ENCODE data around the gene TMX2.
"Not testable (repeated sequence)": the region's sequence is repeated elsewhere in the genome, so short reads cannot be mapped to it uniquely, and the experiment has no call there.

TMX2 gene

DNA sequence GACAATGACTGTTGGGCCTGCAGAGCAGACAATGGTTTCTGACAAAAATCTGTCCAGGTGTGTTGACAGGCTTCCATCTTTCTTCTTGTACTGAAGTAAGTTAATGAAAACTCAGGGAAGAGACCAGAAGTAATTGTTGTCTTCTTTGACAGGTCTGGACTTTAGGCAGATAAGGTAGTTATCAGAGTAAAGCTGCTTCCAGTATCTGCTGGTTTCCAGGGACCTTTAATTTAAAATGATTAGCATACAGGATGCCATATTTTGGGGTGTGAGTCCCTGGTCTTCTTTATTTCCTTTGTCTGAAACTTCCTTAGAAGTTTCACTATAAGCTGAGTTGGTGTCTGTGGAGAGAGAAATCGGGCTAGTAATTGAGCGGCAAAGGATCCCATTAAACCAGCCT is 1.4 kb downstream of the TMX2 start:
- H3K27me3 ChIP-seq (ENCODE audit: control insufficient read depth in 1 of 2, insufficient read depth in 2 of 2, low read length in 2 of 2) = no peaks in the 10 kb centered on the region
- H3K4me3 ChIP-seq (ENCODE audit: low read length in 2 of 2) = peak overlapping the region; percentile 90 to 100
- H3K4me1 ChIP-seq (ENCODE audit: control insufficient read depth, insufficient read depth, low read length) = peaks cover 32% of the 10 kb centered on the region
- H3K9ac ChIP-seq (ENCODE audit: low read length in 2 of 2) = no peak overlapping the region
- no peaks in the 10 kb centered on the region for H3K9me3 ChIP-seq (ENCODE audit: control insufficient read depth in 2 of 2, low read length in 2 of 2)
- no peak overlapping the region for H3K27ac ChIP-seq (ENCODE audit: low read length)
- H3K36me3 ChIP-seq (ENCODE audit: control insufficient read depth in 2 of 2, insufficient read depth in 2 of 2, low read length in 2 of 2) = no peaks in the 10 kb centered on the region

DNA sequence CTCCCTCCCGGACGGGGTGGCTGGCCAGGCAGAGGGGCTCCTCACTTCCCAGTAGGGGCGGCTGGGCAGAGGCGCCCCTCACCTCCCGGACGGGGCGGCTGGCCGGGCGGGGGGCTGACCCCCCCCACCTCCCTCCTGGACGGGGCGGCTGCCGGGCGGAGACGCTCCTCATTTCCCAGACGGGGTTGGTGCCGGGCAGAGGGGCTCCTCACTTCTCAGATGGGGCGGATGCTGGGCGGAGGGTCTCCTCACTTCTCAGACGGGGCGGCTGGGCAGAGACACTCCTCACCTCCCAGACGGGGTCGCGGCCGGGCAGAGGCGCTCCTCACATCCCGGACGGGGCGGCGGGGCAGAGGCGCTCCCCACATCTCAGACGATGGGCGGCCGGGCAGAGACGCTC is 4.3 kb downstream of the TMX2 start:
- H3K9ac ChIP-seq (ENCODE audit: low read length in 2 of 2); H3K36me3 ChIP-seq (ENCODE audit: control insufficient read depth in 2 of 2, insufficient read depth in 2 of 2, low read length in 2 of 2); H3K27me3 ChIP-seq (ENCODE audit: control insufficient read depth in 1 of 2, insufficient read depth in 2 of 2, low read length in 2 of 2); H3K9me3 ChIP-seq (ENCODE audit: control insufficient read depth in 2 of 2, low read length in 2 of 2); H3K4me3 ChIP-seq (ENCODE audit: low read length in 2 of 2); H3K27ac ChIP-seq (ENCODE audit: low read length): not testable (repeated sequence)
- peaks cover 18% of the 10 kb centered on the region for H3K4me1 ChIP-seq (ENCODE audit: control insufficient read depth, insufficient read depth, low read length)

DNA sequence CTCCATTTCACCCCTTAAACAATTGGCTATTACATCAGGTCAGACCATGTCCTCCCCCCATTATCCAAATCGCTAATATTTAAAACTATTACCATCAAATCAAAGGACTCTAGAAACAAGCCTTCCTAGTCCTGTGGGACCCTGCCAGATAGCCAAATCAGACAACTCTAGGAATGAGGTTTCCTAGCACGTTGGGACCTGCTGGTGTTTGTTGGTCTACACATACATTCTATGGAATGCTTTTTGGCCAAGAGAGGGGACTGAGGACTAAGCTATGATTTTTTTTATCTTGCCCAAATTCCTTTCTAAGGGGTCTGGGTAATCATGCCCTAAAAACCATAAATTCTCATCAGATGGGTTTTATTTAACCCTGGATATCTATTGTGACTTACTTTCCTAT is 14.8 kb downstream of the TMX2 start:
- Histone ChIP-seq H3K9ac (ENCODE audit: low read length in 2 of 2) (no peak overlapping the region), H3K36me3 (ENCODE audit: control insufficient read depth in 2 of 2, insufficient read depth in 2 of 2, low read length in 2 of 2) (no peaks in the 10 kb centered on the region), H3K4me1 (ENCODE audit: control insufficient read depth, insufficient read depth, low read length) (no peaks in the 10 kb centered on the region), H3K27ac (ENCODE audit: low read length) (no peak overlapping the region), H3K9me3 (ENCODE audit: control insufficient read depth in 2 of 2, low read length in 2 of 2) (no peaks in the 10 kb centered on the region), H3K27me3 (ENCODE audit: control insufficient read depth in 1 of 2, insufficient read depth in 2 of 2, low read length in 2 of 2) (no peaks in the 10 kb centered on the region), H3K4me3 (ENCODE audit: low read length in 2 of 2) (no peak overlapping the region)

- no peaks in the 10 kb centered on the region for H3K27me3 ChIP-seq (ENCODE audit: control insufficient read depth in 1 of 2, insufficient read depth in 2 of 2, low read length in 2 of 2)
- H3K36me3 ChIP-seq (ENCODE audit: control insufficient read depth in 2 of 2, insufficient read depth in 2 of 2, low read length in 2 of 2) = no peaks in the 10 kb centered on the region
- H3K4me3 ChIP-seq (ENCODE audit: low read length in 2 of 2) = no peak overlapping the region
- H3K4me1 ChIP-seq (ENCODE audit: control insufficient read depth, insufficient read depth, low read length) = no peaks in the 10 kb centered on the region
- H3K27ac ChIP-seq (ENCODE audit: low read length) = no peak overlapping the region
- H3K9ac ChIP-seq (ENCODE audit: low read length in 2 of 2) = no peak overlapping the region
- no peaks in the 10 kb centered on the region for H3K9me3 ChIP-seq (ENCODE audit: control insufficient read depth in 2 of 2, low read length in 2 of 2)
Observed at GRCh38 chr11:57728829-57729228, 16.4 kb downstream of the TMX2 start.

GRCh38 chr11:57729479-57729878 is 17.1 kb downstream of the TMX2 start:
- Histone ChIP-seq H3K9me3 (ENCODE audit: control insufficient read depth in 2 of 2, low read length in 2 of 2) (no peaks in the 10 kb centered on the region), H3K27ac (ENCODE audit: low read length) (no peak overlapping the region), H3K4me1 (ENCODE audit: control insufficient read depth, insufficient read depth, low read length) (no peaks in the 10 kb centered on the region), H3K9ac (ENCODE audit: low read length in 2 of 2) (no peak overlapping the region), H3K36me3 (ENCODE audit: control insufficient read depth in 2 of 2, insufficient read depth in 2 of 2, low read length in 2 of 2) (no peaks in the 10 kb centered on the region), H3K27me3 (ENCODE audit: control insufficient read depth in 1 of 2, insufficient read depth in 2 of 2, low read length in 2 of 2) (no peaks in the 10 kb centered on the region), H3K4me3 (ENCODE audit: low read length in 2 of 2) (no peak overlapping the region)

- Histone ChIP-seq H3K36me3 (ENCODE audit: control insufficient read depth in 2 of 2, insufficient read depth in 2 of 2, low read length in 2 of 2) (peaks cover 3% of the 10 kb centered on the region in 2 donors), H3K4me1 (ENCODE audit: control insufficient read depth, insufficient read depth, low read length) (no peaks in the 10 kb centered on the region), H3K27ac (ENCODE audit: low read length) (no peak overlapping the region), H3K9ac (ENCODE audit: low read length in 2 of 2) (no peak overlapping the region), H3K27me3 (ENCODE audit: control insufficient read depth in 1 of 2, insufficient read depth in 2 of 2, low read length in 2 of 2) (no peaks in the 10 kb centered on the region), H3K4me3 (ENCODE audit: low read length in 2 of 2) (no peak overlapping the region), H3K9me3 (ENCODE audit: control insufficient read depth in 2 of 2, low read length in 2 of 2) (no peaks in the 10 kb centered on the region)
Observed at GRCh38 chr11:57732661-57733060, 20.3 kb downstream of the TMX2 start.

DNA sequence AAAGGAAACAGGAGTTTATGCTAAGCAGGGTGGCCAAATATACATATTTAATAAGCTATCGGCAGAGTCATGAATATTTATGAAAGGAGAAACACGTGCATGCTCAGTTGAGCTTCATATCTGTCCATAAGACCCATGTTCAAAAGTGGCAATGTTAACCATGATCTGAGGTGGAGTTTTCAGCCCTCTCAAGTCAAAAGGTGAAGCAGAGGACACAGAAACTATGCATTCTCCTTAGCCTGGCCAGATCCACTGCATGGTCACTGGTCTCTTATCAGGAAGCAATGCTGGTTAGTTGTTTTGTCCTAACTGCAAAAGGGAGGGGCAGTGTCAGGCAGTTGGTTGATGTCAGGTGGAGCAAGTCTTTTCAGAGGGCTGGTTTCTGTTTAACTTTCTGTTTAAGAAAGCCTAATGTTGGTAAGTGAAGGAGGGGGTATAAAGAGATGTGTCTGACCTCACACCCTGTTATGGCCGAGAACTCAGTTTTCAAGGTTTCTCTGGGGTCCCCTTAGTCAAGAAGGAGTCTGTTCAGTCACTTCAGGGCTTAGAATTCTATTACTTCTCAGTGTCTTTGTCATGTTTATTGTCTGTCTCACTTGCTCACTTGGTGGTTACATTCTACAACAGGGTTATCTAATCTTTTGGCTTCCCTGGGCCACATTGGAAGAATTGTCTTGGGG is 23.4 kb downstream of the TMX2 start:
- Histone ChIP-seq H3K9me3 (ENCODE audit: control insufficient read depth in 2 of 2, low read length in 2 of 2) (no peaks in the 10 kb centered on the region), H3K27ac (ENCODE audit: low read length) (no peak overlapping the region), H3K27me3 (ENCODE audit: control insufficient read depth in 1 of 2, insufficient read depth in 2 of 2, low read length in 2 of 2) (no peaks in the 10 kb centered on the region), H3K4me3 (ENCODE audit: low read length in 2 of 2) (no peak overlapping the region), H3K9ac (ENCODE audit: low read length in 2 of 2) (no peak overlapping the region), H3K36me3 (ENCODE audit: control insufficient read depth in 2 of 2, insufficient read depth in 2 of 2, low read length in 2 of 2) (peaks cover 8 to 16% of the 10 kb centered on the region in 2 donors), H3K4me1 (ENCODE audit: control insufficient read depth, insufficient read depth, low read length) (peaks cover 1% of the 10 kb centered on the region)

- Histone ChIP-seq H3K27ac (ENCODE audit: low read length) (peak within 1 kb of the TSS; percentile 85), H3K4me1 (ENCODE audit: control insufficient read depth, insufficient read depth, low read length) (peaks cover 13% of the 10 kb centered on the region), H3K36me3 (ENCODE audit: control insufficient read depth in 2 of 2, insufficient read depth in 2 of 2, low read length in 2 of 2) (peaks cover 32 to 39% of the 10 kb centered on the region in 2 donors), H3K27me3 (ENCODE audit: control insufficient read depth in 1 of 2, insufficient read depth in 2 of 2, low read length in 2 of 2) (no peaks in the 10 kb centered on the region), H3K9me3 (ENCODE audit: control insufficient read depth in 2 of 2, low read length in 2 of 2) (no peaks in the 10 kb centered on the region), H3K9ac (ENCODE audit: low read length in 2 of 2) (peak within 1 kb of the TSS; percentile 91 to 97), H3K4me3 (ENCODE audit: low read length in 2 of 2) (peak within 1 kb of the TSS; percentile 79 to 88)
Observed at GRCh38 chr11:57741132-57742086, 29.0 kb downstream of the TMX2 start, which contains the start of gene SELENOH. SELENOH (plus strand) TSS chr11:57741491; CDS start chr11:57741596, 105 bp downstream.

- Histone ChIP-seq H3K27me3 (ENCODE audit: control insufficient read depth in 1 of 2, insufficient read depth in 2 of 2, low read length in 2 of 2) (no peaks in the 10 kb centered on the region), H3K4me3 (ENCODE audit: low read length in 2 of 2) (peak overlapping the region; percentile 79 to 88), H3K9ac (ENCODE audit: low read length in 2 of 2) (peak overlapping the region; percentile 91 to 97), H3K27ac (ENCODE audit: low read length) (peak overlapping the region; percentile 85), H3K9me3 (ENCODE audit: control insufficient read depth in 2 of 2, low read length in 2 of 2) (no peaks in the 10 kb centered on the region), H3K4me1 (ENCODE audit: control insufficient read depth, insufficient read depth, low read length) (peaks cover 13% of the 10 kb centered on the region), H3K36me3 (ENCODE audit: control insufficient read depth in 2 of 2, insufficient read depth in 2 of 2, low read length in 2 of 2) (peaks cover 37 to 41% of the 10 kb centered on the region in 2 donors)
Observed at GRCh38 chr11:57742087-57742452, 29.7 kb downstream of the TMX2 start.

DNA sequence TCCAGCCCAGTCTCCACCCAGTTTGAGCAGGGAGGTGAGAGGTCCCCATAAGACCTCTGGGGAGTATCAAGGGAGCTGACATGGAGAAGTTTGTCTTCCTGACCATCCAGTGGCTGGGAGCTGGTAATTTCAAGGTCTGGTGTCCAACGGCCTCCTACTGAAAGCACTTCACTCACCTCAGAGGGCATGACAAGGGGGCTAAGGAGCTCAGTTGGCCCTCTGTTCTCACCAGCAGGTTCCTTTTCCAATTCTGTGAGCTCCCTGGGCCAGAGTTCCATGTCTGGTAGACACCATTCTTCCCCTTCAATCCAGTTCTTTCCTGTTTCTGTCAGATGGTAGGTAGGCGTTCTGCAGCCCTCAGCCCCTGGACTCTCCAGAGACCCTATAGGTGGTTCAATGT is 32.0 kb downstream of the TMX2 start:
- H3K27me3 ChIP-seq (ENCODE audit: control insufficient read depth in 1 of 2, insufficient read depth in 2 of 2, low read length in 2 of 2) = no peaks in the 10 kb centered on the region
- H3K4me1 ChIP-seq (ENCODE audit: control insufficient read depth, insufficient read depth, low read length) = peaks cover 13% of the 10 kb centered on the region
- peaks cover 25 to 29% of the 10 kb centered on the region in 2 donors for H3K36me3 ChIP-seq (ENCODE audit: control insufficient read depth in 2 of 2, insufficient read depth in 2 of 2, low read length in 2 of 2)
- H3K27ac ChIP-seq (ENCODE audit: low read length) = no peak overlapping the region
- no peak overlapping the region for H3K4me3 ChIP-seq (ENCODE audit: low read length in 2 of 2)
- H3K9me3 ChIP-seq (ENCODE audit: control insufficient read depth in 2 of 2, low read length in 2 of 2) = no peaks in the 10 kb centered on the region
- H3K9ac ChIP-seq (ENCODE audit: low read length in 2 of 2) = no peak overlapping the region

Measured in stomach smooth muscle (tissue), 2 donors.